ENCODE measurements around the gene COIL. TPM values are rescaled to one million over a fixed set of nuclear protein-coding genes. Genes with fewer than 3 reads are reported as not detected.
"Not testable (repeated sequence)": the region's sequence is repeated elsewhere in the genome, so short reads cannot be mapped to it uniquely, and the experiment has no call there.

COIL gene
- total RNA-seq, 1 experiment from 2014 or later: 19.3 TPM

DNA sequence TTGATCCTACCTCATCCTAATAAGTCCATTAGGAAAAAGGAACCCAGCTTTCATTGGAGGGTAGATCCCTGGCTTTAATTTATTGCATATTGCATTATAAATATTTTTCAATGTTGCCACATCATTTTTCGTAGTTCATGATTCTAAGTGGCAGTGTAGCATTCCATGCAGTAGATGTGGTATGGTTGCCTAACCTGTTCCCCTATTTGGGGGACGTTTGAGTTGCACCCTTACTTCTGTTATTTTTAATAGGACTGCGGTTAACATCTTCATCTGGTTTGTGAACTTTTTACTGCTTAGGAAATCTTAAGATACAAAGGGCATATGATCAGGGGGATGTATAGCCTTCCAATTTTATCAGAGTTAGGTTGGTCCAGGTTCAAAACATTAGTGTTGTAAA, 22.5 kb upstream of the COIL start:
- Histone ChIP-seq H3K27me3 (no peaks in the 10 kb centered on the region), H3K4me3 (no peak overlapping the region), H3K9me3 (no peaks in the 10 kb centered on the region), H3K36me3 (peaks cover 7% of the 10 kb centered on the region)
- no peak for DNase-seq

DNA sequence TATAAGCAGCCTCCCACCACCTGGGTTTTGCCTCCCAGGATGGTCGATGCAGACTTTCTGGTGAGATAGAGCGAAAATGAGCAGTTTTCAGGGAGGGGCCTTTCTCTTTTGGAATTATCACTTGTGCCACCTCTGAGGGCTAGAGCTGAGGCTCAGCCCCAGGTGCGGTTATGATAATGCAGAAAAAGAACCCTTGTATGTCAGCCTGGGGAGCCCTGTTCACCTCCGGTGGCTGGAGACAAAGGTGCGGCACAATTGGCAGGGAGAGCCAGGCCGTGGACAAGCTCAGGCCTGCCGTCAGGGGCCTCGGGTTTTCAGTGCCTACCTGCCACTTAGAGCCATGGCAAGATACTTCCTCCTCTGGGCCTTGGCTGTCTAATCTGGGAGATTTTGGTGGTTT, 21.5 kb upstream of the COIL start:
- no peak overlapping the region for H3K4me3 ChIP-seq
- peaks cover 3% of the 10 kb centered on the region; the same call in 1 of the 2 replicates for H3K36me3 ChIP-seq
- no peaks in the 10 kb centered on the region for H3K9me3 ChIP-seq
- DNase-seq: no peak
- no peaks in the 10 kb centered on the region for H3K27me3 ChIP-seq

- H3K36me3 ChIP-seq, DNase-seq, H3K9me3 ChIP-seq, H3K4me3 ChIP-seq: not testable (repeated sequence)
- H3K27me3 ChIP-seq: peaks cover 11% of the 10 kb centered on the region; the same call in 1 of the 2 replicates
These were observed 19.7 kb upstream of the COIL start for GRCh38 chr17:56980526-56980925.

DNA sequence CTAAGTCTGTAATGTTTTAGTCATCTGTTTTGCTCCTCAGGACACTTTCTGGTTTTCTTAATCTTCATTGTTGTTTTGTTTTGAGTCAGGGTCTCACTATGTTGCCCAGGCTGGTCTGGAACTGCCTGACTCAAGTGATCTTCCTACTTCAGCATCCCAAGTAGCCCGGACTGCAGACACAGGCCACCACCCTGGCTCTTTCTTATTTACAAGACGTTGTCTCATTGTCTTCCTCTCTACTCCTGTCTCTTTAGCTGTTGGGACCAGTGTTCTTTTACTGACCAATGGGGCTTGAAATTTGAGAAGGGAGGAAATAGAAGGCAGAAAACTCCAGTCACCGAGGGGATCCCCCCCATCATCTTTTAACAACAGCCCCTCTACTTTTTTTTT, 18.2 kb upstream of the COIL start:
- no peak for DNase-seq
- H3K4me3 ChIP-seq: peak overlapping the region; percentile 57; the same call in 1 of the 2 replicates
- H3K36me3 ChIP-seq: no peaks in the 10 kb centered on the region
- peaks cover 11% of the 10 kb centered on the region; the same call in 1 of the 2 replicates for H3K27me3 ChIP-seq
- no peaks in the 10 kb centered on the region for H3K9me3 ChIP-seq

- H3K4me3 ChIP-seq: peak overlapping the region; percentile 57
- DNase-seq: no peak
- no peaks in the 10 kb centered on the region for H3K36me3 ChIP-seq
- H3K9me3 ChIP-seq: no peaks in the 10 kb centered on the region
- H3K27me3 ChIP-seq: peaks cover 11% of the 10 kb centered on the region; the same call in 1 of the 2 replicates
These were observed 17.7 kb upstream of the COIL start for GRCh38 chr17:56978441-56979090.

DNA sequence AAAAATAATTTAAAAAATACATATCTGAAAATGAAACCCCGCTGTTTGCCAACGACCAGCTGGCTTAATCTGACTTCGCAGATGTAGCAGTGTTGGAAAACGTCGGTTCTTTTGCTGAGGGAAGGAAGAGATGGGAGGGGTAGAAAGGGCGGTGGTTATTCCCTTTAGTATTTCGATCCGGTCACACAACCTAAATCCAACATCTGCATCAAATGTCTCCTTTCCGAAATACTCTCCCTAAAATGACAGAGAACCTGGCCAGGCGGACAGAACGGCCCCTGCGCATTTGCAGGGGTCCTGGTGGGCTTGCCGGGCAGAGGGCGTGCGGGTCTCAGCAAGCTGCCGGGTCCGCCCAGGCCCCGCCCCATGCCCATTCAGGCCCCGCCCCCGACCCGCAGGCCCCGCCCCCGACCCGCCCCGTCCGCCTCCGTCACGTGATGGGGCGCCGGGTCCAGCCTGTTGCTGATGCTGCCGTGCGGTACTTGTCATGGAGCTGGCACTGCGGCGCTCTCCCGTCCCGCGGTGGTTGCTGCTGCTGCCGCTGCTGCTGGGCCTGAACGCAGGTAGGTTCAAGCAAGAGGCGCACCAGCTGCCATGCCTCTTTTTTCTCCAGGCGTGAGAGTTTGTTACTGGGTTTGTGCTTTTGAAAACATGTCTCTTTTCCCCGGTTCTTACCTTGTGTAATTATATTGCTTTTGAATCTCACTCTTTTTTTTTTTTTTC, 17.0 kb upstream of the COIL start, which contains the start of gene SCPEP1:
TSS of gene SCPEP1 (plus strand) at position 459 of the 723 bp plus-strand sequence. CDS start at position 488, 29 bp downstream.
- peak within 1 kb of the TSS; percentile 57 for H3K4me3 ChIP-seq
- H3K36me3 ChIP-seq: no peaks in the 10 kb centered on the region
- H3K27me3 ChIP-seq: peaks cover 11% of the 10 kb centered on the region; the same call in 1 of the 2 replicates
- no peaks in the 10 kb centered on the region for H3K9me3 ChIP-seq
- peak; percentile 87 for DNase-seq

- H3K27me3 ChIP-seq: peaks cover 11% of the 10 kb centered on the region; the same call in 1 of the 2 replicates
- no peak for DNase-seq
- H3K9me3 ChIP-seq: no peaks in the 10 kb centered on the region
- peak overlapping the region; percentile 57 for H3K4me3 ChIP-seq
- no peaks in the 10 kb centered on the region for H3K36me3 ChIP-seq
These were observed 16.2 kb upstream of the COIL start for GRCh38 chr17:56976941-56977608.

- DNase-seq: no peak
- Histone ChIP-seq H3K36me3 (no peaks in the 10 kb centered on the region), H3K4me3 (no peak overlapping the region), H3K27me3 (peaks cover 11% of the 10 kb centered on the region; the same call in 1 of the 2 replicates), H3K9me3 (no peaks in the 10 kb centered on the region)
These were observed 14.8 kb upstream of the COIL start for GRCh38 chr17:56975656-56976055.

GRCh38 chr17:56974055-56974454, 13.2 kb upstream of the COIL start:
- Histone ChIP-seq H3K9me3 (no peaks in the 10 kb centered on the region), H3K36me3 (no peaks in the 10 kb centered on the region), H3K4me3 (no peak overlapping the region), H3K27me3 (peaks cover 11% of the 10 kb centered on the region; the same call in 1 of the 2 replicates)
- no peak for DNase-seq

- Histone ChIP-seq H3K27me3 (peaks cover 11% of the 10 kb centered on the region; the same call in 1 of the 2 replicates), H3K4me3 (no peak overlapping the region), H3K36me3 (no peaks in the 10 kb centered on the region), H3K9me3 (no peaks in the 10 kb centered on the region)
- peak; percentile 78 for DNase-seq
These were observed 12.7 kb upstream of the COIL start for GRCh38 chr17:56973520-56973919.

DNA sequence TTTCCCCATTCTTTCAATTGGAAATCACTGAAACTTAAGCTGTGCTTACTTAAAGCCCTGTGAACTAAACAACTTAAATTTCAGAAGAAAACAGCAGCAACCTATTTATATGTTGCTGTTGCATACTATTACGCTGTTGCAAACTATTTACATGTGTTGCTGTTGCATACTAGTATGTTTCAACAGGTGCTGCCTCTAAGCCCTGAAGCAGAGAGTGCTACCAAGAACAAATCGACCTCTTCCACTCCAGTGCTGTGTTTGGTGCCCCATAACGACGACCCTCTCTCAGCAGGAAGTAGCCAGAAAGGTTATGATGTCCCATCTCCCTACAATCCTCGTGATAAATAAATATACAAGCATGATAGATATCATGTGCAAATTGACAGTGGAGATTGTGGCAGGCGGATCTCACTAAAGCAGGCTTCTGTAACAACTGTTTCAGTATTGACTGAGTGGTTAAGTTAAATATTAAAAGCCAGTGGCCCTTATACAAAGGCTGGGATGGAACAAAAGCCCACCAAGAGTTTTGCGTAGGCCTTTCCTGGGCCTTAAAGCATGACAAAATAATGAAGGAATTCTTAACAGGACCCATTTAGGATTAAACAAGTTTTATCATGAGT, 11.4 kb upstream of the COIL start:
- no peak overlapping the region for H3K4me3 ChIP-seq
- peaks cover 11% of the 10 kb centered on the region; the same call in 1 of the 2 replicates for H3K27me3 ChIP-seq
- DNase-seq: no peak
- no peaks in the 10 kb centered on the region for H3K36me3 ChIP-seq
- H3K9me3 ChIP-seq: no peaks in the 10 kb centered on the region

- H3K36me3 ChIP-seq: no peaks in the 10 kb centered on the region
- H3K4me3 ChIP-seq: no peak overlapping the region
These were observed 10.1 kb upstream of the COIL start for GRCh38 chr17:56970974-56971373.

DNA sequence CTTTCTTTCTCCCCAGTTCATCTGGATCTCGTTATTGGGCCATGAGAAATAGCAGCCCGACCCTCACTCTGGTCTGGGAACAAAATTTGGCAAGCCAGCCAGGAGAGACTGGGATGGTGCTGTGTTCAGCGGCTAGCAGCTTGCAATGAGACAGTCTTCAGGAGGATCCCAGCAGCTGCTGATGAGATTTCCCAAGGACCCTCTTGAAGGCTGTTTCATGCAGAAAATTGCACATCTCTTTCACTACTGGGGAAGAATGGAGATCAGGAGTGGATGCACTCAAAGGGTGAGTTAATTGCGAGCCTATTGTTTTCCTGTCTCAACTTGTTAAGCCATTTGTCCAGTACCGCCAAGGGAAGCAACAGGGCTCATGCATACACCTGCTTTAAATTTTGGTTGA, 5.5 kb upstream of the COIL start:
- H3K27me3 ChIP-seq: no peaks in the 10 kb centered on the region
- H3K36me3 ChIP-seq: no peaks in the 10 kb centered on the region
- no peaks in the 10 kb centered on the region for H3K9me3 ChIP-seq
- no peak overlapping the region for H3K4me3 ChIP-seq
- no peak for DNase-seq

More at GRCh38 chr17:56970974-56971373, 10.1 kb upstream of the COIL start:
- DNase-seq: no peak
- Histone ChIP-seq H3K27me3 (no peaks in the 10 kb centered on the region), H3K9me3 (no peaks in the 10 kb centered on the region)

DNA sequence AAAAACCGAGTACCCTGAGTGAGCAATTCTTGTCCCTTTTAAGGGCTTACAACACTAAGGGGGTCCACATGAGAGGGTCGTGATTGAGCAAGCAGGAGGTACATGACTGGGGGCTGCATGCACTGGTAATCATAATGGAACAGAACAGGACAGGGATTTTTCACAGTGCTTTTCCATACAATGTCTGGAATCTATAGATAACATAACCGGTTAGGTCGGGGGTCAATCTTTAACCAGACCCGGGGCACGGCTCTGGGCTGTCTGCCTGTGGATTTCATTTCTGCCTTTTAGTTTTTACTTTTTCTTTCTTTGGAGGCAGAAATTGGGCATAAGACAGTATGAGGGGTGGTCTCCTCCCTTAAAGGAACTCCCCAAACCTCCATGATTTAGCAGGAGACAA, 4.8 kb upstream of the COIL start:
- not testable (repeated sequence) for H3K4me3 ChIP-seq, H3K9me3 ChIP-seq

GRCh38 chr17:56965241-56965640, 4.4 kb upstream of the COIL start:
- not testable (repeated sequence) for H3K4me3 ChIP-seq, H3K36me3 ChIP-seq, DNase-seq, H3K27me3 ChIP-seq, H3K9me3 ChIP-seq

More for the DNA sequence above, 4.8 kb upstream of the COIL start:
- H3K36me3 ChIP-seq, DNase-seq, H3K27me3 ChIP-seq: not testable (repeated sequence)

- Histone ChIP-seq H3K27me3 (no peaks in the 10 kb centered on the region), H3K36me3 (peaks cover 44% of the 10 kb centered on the region), H3K9me3 (no peaks in the 10 kb centered on the region), H3K4me3 (no peak overlapping the region)
- no peak for DNase-seq
These were observed 3.9 kb downstream of the COIL start for GRCh38 chr17:56956992-56957391.

GRCh38 chr17:56949595-56949994, 11.3 kb downstream of the COIL start:
- H3K36me3 ChIP-seq: peaks cover 81% of the 10 kb centered on the region
- DNase-seq: no peak
- no peaks in the 10 kb centered on the region for H3K9me3 ChIP-seq
- no peak overlapping the region for H3K4me3 ChIP-seq
- no peaks in the 10 kb centered on the region for H3K27me3 ChIP-seq

Data from MG63 (cell line).